ENCODE results near the gene NOC4L.

NOC4L gene

DNA sequence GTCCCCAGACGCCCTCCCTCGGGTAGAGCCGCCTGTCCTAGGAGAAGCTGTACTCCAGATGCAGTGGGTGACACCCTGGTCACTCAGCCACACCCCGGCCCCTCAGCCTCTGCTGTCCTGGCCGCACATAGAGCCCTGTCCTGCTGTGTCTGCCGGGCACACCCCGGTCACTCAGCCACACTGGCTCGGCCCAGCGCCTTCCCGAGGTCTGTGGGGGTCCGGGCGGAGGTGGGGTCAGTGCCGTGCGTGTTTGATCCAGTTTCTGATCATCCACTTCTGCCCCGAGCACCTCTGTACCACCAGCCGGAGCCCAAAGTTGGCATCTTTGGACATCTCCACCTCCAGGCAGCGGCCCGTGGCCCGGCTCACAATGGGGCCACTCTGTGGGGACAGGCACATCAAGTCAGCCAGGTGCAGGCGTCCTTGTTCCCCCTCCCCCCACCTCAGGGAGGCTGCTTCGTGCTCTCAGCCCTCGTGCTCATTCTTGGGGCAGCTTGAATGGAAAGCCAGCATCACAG, 52.7 kb downstream of the NOC4L start:
- H3K36me3 Mint-ChIP-seq, result no peaks in the 10 kb centered on the region
- no peak for ATAC-seq

DNA sequence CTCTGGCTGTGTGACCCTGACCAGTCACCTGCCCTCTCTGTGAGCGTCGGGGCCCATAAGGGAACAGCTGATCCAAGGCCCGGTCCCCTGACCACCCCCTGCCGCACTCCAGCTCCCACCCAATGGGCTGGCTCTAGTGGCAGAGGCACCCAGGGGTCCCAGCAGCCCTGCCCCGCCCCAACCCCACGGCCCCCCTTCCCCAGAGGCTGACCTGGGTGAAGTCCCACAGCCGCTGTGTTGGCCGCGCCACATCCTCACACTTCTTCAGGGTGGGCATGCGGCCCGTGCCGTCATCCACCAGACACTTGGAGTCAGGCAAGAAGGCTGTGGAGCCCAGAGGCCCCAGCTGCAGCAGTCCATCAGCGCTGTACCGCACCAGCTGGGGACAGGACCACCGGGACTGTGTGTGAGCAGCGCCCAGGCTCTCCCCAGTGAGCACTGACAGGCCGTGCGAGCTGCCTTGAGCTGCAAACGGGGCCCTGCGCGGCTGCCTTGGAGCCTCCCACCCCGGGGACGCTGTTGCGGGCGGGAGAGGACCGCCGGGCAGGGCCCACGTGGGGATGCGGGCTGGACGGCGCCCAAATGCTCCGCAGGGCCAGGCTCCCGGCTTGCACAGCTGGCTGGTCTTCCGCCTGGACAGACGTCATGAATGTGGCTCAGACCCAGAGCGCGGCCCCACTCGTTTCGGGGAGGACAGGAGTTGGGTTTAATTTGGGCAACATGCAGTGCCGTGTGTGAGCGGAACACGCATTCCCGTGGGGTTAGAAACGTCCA, 53.5 kb downstream of the NOC4L start:
- Mint-ChIP-seq H3K9me3 (peaks cover 8% of the 10 kb centered on the region), H3K4me3 (no peak overlapping the region), H3K4me1 (no peaks in the 10 kb centered on the region), H3K27me3 (peaks cover 41% of the 10 kb centered on the region), H3K27ac (no peak overlapping the region), H3K36me3 (no peaks in the 10 kb centered on the region)
- ATAC-seq, result no peak

More for the DNA sequence above, 52.7 kb downstream of the NOC4L start:
- peaks cover 8% of the 10 kb centered on the region for H3K9me3 Mint-ChIP-seq
- peaks cover 33% of the 10 kb centered on the region for H3K27me3 Mint-ChIP-seq
- no peak overlapping the region for H3K4me3 Mint-ChIP-seq
- H3K27ac Mint-ChIP-seq, result no peak overlapping the region
- H3K4me1 Mint-ChIP-seq, result no peaks in the 10 kb centered on the region

DNA sequence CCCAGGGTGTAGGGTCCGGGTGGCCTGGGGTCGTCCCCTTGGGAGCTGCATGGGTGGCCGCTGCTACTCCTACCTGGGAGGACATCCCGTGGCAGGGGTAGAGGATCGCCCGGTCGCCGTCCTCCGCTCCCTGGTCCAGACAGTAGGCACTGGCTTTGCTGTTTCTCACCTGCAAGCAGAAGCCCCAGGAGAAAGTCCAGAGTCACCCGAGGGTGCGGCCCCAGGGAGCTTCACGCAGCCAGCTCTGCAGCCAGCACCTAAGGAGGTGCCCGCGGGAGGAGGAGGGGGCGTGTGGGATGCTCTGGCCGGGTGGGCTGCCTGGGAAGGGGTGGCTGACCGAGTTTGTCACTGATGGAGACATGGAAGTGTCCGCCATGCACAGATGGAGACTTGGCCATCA, 54.8 kb downstream of the NOC4L start:
- Mint-ChIP-seq H3K4me3 (no peak overlapping the region), H3K27ac (no peak overlapping the region), H3K9me3 (peaks cover 3% of the 10 kb centered on the region), H3K4me1 (no peaks in the 10 kb centered on the region), H3K27me3 (peaks cover 46% of the 10 kb centered on the region), H3K36me3 (no peaks in the 10 kb centered on the region)
- no peak for ATAC-seq

DNA sequence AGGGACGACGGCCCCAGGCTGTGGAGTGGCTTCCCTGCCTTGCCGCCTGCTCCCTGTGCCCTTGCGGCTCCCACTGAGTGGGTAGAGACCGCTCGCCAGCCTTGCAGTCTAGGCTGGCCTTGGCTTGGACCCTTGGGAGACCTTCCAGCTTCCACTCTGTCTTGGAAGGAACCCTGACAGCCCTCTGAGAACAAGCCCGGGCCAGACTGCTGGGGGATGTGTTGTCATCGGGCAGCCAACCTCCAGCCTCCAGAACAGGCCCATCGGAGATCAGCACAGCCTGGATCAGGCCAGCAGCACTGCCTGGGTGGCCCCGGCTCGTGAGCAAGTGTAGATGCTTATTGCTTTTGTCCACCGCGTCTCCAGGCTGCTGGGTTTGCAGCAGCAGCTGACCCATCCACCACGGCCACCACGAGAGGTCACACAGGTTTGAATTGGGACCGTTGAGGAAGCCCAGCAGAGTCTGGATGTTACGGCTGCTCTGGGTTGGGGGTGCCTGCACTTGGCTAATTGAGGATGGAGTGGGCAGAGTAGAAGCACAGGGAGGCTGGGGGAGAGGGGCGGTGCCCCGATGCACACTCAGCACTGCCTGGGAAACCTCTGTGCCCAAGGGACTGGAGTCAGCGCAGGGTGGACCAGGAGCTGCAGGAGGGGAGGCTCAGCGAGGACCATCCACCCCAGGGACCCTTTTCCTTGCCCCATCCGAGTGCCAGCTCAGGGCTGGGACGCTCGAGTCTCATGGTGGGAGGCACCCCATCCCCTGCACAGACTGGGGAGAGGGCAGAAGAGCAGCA, 55.5 kb downstream of the NOC4L start:
- Mint-ChIP-seq H3K36me3 (no peaks in the 10 kb centered on the region), H3K27ac (no peak overlapping the region), H3K4me1 (no peaks in the 10 kb centered on the region), H3K27me3 (peaks cover 52% of the 10 kb centered on the region), H3K4me3 (no peak overlapping the region), H3K9me3 (no peaks in the 10 kb centered on the region)
- ATAC-seq, result no peak

DNA sequence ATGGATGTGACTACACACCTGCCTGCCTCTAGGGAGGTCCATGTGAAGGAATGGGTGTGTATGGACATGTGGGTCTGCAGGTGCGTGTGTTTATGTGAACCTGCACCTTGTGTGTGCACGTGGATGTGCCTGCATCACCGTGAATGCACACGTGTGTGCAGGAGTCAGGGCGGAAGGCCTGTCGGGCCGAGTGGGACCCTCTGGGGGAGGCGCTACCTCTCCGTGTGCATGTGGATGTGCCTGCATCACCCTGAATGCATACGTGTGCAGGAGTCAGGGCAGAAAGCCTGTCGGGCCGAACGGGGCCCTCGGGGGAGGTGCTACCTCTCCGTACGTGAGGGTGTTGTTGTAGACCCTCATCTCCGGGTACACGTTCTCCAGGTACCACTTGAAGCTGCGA, 56.5 kb downstream of the NOC4L start:
- H3K9me3 Mint-ChIP-seq, result no peaks in the 10 kb centered on the region
- ATAC-seq, result no peak
- H3K27ac Mint-ChIP-seq, result no peak overlapping the region
- H3K27me3 Mint-ChIP-seq, result peaks cover 63% of the 10 kb centered on the region
- peaks cover 7% of the 10 kb centered on the region for H3K4me1 Mint-ChIP-seq
- no peaks in the 10 kb centered on the region for H3K36me3 Mint-ChIP-seq
- H3K4me3 Mint-ChIP-seq, result no peak overlapping the region

DNA sequence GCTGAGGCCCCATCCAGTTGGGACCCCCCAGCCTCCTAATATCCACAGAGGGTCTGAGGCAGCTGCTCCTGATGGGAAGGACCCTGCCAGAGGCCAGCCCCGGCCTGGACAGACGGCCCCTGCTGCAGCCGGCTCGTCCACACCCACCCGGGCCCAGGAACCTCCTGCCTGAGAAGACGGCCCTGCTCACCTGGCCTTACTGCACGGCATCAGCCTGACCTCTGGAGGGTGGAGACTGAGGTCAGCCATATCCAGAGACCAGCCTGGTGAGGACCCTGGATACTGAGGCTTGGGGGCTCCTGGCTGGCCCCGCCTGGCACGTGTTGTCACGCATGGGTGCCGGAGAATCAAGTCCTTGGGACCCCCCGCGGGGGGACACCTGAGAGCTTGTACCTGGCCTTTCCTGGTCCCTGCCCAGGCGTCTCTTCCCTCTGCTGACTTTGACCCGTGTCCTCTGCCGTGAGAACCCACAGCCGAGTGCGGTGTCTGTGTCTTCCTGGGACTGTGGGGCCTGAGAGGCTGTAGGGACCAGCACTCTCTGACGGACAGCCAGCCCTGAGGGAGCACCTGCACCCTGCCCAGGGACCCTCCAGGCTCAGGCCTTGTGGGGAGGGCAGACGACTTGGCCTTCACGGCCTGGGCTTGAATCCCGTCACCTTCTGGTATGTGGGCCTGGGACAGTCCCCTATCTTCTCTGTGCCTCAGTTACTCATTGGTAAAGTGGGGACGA, 57.3 kb downstream of the NOC4L start:
- H3K9me3 Mint-ChIP-seq, result no peaks in the 10 kb centered on the region
- ATAC-seq, result no peak
- H3K27me3 Mint-ChIP-seq, result peaks cover 64% of the 10 kb centered on the region
- H3K4me3 Mint-ChIP-seq, result no peak overlapping the region
- no peaks in the 10 kb centered on the region for H3K36me3 Mint-ChIP-seq
- H3K27ac Mint-ChIP-seq, result no peak overlapping the region
- H3K4me1 Mint-ChIP-seq, result peaks cover 12% of the 10 kb centered on the region

Data from stimulated activated memory B cell treated with anti-CD40 and anti-IgM and Interleukin-4, amounts not matched to agents 10 μg/mL and 1 μg/mL and 100 μg/mL, for 72 hours (primary cell).